C4-2B (cell line): ENCODE results near the gene CNGB1.

Source experiments
- ZFX ChIP-seq: fragments of 450-650 bp; IDR thresholded peaks from 2 replicates; pipeline ENCODE4 v1.6.1; 2017
- TF ChIP-seq, protein P1 (sequence below): fragments of 450-650 bp; conservative IDR thresholded peaks from 2 replicates; pipeline ENCODE4 v1.5.1; 2017; ENCODE audit warnings: mild to moderate bottlenecking

DNA sequence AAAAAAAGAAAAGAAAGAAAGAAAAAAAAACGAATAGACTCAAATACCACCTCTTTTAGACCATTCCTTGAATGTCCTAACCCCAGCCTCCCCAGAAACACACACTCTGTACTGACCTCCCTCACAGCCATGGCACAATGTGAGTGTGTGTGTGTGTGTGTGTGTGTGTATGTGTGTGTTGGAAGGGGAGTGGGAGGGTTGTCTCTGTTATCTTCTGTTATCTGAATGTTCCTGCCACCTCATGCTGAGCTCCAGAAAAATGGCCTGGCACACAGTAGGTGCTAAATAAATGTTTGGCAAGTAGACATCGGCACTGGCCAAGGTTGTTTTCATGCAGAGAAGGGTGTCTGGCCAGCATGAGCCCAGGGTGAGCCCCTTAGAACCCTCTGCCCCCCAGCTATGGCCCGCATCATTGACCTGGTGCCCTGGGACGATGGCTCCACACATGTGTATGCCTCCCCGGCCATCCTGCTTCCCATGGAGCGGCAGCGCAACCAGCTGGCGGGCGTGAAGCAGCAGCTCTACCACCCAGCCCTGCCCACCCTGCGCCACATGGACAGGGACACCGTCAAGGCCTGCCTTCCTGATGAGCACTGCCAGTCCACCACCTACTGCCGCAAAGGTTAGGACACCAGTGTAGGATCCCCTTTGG is 6.6 kb upstream of the CNGB1 start:
- TF ChIP-seq, protein P1, sequence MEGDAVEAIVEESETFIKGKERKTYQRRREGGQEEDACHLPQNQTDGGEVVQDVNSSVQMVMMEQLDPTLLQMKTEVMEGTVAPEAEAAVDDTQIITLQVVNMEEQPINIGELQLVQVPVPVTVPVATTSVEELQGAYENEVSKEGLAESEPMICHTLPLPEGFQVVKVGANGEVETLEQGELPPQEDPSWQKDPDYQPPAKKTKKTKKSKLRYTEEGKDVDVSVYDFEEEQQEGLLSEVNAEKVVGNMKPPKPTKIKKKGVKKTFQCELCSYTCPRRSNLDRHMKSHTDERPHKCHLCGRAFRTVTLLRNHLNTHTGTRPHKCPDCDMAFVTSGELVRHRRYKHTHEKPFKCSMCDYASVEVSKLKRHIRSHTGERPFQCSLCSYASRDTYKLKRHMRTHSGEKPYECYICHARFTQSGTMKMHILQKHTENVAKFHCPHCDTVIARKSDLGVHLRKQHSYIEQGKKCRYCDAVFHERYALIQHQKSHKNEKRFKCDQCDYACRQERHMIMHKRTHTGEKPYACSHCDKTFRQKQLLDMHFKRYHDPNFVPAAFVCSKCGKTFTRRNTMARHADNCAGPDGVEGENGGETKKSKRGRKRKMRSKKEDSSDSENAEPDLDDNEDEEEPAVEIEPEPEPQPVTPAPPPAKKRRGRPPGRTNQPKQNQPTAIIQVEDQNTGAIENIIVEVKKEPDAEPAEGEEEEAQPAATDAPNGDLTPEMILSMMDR, result no peak
- no peak for TF ChIP-seq ZFX
